Measurements from ENCODE around the gene KRTAP9-3.
A peak's percentile ranks its signal among the peaks of the same experiment; 100 is the strongest.
"Not testable (repeated sequence)": the region's sequence is repeated elsewhere in the genome, so short reads cannot be mapped to it uniquely, and the experiment has no call there.

KRTAP9-3 gene

DNA sequence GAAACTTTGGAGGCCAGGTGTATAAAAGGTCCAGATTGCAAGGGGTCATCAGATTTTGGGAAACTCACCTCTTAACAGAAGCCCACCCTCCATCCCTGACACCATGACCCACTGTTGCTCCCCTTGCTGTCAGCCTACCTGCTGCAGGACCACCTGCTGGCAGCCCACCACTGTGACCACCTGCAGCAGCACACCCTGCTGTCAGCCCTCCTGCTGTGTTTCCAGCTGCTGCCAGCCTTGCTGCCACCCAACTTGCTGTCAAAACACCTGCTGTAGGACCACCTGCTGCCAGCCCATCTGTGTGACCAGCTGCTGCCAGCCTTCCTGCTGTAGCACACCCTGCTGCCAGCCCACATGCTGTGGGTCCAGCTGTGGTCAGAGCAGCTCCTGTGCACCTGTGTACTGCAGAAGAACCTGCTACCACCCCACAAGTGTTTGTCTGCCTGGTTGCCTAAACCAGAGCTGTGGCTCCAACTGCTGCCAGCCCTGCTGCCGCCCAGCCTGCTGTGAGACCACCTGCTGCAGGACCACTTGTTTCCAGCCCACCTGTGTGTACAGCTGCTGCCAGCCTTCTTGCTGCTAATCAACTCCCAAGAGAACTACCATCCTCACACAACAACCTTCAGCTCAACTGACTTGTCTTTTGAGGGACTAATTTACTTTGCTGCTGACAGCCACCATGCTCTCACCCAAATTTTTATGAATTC is at the start of gene KRTAP9-3:
Gene KRTAP9-3 (plus strand): TSS at position 51 of the 707 bp plus-strand sequence. CDS start 53 bp downstream, at position 104.
- DNase-seq = not testable (repeated sequence)

GRCh38 chr17:41184480-41184961 is 47.7 kb upstream of the KRTAP9-3 start, which contains the start of gene KRTAP4-1:
TSS of gene KRTAP4-1 (minus strand) at chr17:41184911. CDS start at chr17:41184854, 57 bp downstream.
- no peak for DNase-seq

- no peak for DNase-seq
Measured at GRCh38 chr17:41185001-41185400, 47.2 kb upstream of the KRTAP9-3 start.

DNA sequence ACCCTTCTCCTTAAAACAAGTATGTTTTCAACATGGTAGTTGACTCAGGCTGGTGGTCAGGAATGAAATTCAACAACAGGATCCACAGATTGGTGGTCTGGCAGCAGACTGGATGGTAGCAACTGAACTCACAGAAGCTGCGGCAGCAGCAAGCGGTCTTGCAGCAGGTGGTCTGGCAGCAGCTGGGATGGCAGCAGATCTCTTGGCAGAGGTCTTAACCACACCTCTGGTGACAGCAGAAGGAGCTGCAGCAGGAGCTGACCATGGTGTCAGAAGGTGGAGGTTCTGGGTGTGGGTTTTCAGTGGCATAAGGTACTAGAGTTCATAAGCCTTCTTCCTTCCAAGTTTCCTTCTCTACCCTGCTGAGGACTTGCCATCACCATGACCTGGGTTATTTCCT is 45.4 kb upstream of the KRTAP9-3 start:
- DNase-seq = no peak

DNA sequence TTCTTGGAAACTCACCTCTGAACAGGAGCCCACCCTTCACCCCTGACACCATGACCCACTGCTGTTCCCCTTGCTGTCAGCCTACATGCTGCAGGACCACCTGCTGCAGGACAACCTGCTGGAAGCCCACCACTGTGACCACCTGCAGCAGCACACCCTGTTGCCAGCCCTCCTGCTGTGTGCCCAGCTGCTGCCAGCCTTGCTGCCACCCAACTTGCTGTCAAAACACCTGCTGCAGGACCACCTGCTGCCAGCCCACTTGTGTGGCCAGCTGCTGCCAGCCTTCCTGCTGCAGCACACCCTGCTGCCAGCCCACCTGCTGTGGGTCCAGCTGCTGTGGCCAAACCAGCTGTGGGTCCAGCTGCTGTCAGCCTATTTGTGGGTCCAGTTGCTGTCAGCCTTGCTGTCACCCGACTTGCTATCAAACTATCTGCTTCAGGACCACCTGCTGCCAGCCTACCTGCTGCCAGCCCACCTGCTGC is 42.4 kb upstream of the KRTAP9-3 start, which contains the start of gene KRTAP9-1:
Gene KRTAP9-1 (plus strand): TSS at position 51 of the 482 bp plus-strand sequence. CDS start 0 bp downstream, at position 51.
- not testable (repeated sequence) for DNase-seq

DNA sequence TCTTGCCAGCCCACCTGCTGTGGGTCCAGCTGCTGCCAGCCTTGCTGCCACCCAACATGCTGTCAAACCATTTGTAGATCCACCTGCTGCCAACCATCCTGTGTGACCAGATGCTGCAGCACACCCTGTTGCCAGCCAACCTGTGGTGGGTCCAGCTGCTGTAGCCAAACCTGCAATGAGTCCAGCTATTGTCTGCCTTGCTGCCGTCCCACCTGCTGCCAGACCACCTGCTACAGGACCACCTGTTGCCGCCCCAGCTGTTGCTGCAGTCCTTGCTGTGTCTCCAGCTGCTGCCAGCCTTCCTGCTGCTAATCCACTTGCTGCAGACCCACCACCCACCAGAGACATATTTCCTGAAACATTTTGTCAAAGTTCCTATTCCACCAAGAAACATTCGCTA is 41.9 kb upstream of the KRTAP9-3 start:
- no peak for DNase-seq

- DNase-seq = no peak
Measured at GRCh38 chr17:41196068-41196467, 36.2 kb upstream of the KRTAP9-3 start.

DNA sequence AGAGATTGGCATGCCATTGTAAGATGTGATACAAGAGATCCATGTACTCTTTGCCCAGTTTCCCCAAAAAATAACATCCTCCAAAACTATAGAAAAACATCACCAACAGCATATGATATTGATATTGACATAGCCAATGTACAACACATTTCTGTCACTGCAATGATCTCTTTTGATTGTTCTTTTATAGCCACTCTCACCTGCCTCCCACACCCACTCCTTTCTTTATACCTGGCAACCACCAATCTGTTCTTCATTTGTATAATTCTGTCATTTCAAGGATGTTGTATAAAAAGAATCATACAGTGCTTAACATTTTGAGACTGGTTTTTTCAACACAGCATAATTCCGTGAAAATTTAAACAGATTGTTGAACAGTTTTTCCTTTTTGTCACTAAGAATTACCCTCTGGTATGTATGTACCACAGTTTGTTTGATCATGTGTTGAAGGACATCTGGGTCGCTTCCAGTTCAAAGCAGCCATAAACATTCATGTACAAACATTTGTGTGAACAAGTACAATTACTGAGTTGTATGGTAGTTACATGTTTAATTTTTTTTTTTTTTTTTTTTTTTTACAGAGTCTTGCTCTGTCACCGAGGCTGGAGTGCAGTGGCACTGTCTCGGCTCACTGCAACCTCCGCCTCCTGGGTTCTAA is 32.7 kb upstream of the KRTAP9-3 start:
- DNase-seq = no peak

DNA sequence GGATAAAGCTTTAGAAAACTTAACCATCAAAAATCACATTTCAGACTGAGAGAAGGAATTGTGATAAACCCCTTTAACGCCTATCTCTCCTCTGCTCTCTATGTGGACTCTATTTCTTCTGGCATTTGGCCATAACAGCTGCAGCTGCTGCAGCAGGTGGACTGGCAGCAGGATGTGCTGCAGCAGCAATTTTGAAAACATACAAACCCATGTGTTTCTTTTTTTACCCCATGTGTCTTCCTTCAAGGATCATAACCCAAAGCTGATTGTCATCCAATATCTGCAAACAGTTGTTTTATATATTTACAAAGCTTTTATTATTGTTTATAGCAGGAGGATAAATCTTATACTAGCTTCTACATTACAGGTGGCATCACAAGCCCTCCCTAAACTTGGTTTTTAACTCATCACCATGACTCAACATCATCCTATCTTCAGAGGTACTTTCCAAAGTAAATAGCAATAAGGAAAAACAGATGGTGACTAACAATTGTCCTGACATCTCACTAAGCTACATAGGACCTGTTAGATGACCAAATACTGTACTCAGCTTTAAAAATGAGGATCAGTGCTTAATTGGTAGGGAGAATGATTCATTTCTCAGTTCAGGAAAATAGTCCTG is 20.3 kb upstream of the KRTAP9-3 start:
- DNase-seq = peak; percentile 9

GRCh38 chr17:41212524-41213169 is 19.6 kb upstream of the KRTAP9-3 start:
- DNase-seq = no peak

DNA sequence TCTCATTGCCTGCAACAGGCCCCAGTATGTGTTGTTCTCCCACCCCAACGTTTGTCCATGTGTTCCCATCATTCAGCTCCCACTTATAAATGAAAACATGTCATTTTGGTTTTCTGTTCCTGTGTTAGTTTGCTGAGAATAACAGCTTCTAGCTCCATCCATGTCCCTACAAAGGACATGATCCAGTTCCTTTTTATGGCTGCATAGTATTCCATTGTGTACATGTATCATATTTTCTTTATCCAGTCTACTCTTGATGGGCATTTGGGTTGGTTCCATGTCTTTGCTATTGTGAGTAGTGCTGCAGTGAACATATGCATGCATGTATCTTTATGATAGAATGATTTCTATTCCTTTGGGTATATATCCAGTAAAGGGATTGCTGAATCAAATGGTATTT is 16.6 kb upstream of the KRTAP9-3 start:
- no peak for DNase-seq

DNA sequence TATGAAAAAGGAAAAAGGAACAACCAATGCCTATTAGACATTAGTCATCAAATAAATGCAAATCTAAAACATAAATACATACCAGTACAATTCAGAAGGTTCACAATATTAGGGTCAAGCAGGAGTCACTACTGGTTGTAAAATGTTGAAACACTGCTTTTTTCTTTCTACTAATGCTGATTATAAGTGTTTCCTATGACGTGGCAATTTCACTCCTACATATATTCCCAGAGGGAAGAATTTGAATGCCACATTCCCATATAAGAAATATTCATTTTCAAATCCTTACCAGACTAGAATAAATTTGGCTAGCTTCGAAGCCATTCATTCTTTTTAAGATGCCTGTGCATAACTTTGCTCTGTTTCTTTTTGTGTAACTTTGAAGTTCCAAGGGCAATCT is 8.4 kb upstream of the KRTAP9-3 start:
- DNase-seq = peak; percentile 3

- DNase-seq = no peak
Measured at GRCh38 chr17:41226051-41226450, 6.2 kb upstream of the KRTAP9-3 start.

DNA sequence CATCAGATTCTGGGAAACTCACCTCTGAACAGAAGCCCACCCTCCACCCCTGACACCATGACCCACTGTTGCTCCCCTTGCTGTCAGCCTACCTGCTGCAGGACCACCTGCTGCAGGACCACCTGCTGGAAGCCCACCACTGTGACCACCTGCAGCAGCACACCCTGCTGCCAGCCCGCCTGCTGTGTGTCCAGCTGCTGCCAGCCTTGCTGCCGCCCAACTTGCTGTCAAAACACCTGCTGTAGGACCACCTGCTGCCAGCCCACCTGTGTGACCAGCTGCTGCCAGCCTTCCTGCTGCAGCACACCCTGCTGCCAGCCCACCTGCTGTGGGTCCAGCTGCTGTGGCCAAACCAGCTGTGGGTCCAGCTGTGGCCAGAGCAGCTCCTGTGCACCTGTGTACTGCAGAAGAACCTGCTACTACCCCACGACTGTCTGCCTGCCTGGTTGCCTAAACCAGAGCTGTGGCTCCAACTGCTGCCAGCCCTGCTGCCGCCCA is 5.6 kb upstream of the KRTAP9-3 start, which contains the start of gene KRTAP9-2:
Gene KRTAP9-2 (plus strand): TSS at position 51 of the 498 bp plus-strand sequence. CDS start 7 bp downstream, at position 58.
- not testable (repeated sequence) for DNase-seq

DNA sequence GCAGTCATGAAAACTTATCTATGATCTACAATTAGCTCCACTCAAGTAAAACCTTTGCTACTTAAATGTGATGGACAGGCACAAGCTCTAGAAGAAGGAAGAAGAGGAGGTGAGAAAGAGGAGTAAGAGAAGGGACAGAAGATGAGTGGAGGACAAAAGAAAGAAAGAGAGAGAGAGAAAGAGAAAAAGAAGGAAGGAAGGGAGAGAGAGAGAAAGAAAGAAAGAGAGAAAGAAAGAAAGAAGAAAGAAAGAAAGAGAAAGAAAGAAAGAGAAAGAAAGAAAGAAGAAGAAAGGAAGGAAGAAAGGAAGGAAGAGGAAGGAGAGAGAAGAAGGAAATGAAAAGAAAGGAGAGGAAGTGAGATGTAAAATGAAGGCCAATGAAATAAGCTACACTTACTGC is 2.2 kb upstream of the KRTAP9-3 start:
- no peak for DNase-seq

DNA sequence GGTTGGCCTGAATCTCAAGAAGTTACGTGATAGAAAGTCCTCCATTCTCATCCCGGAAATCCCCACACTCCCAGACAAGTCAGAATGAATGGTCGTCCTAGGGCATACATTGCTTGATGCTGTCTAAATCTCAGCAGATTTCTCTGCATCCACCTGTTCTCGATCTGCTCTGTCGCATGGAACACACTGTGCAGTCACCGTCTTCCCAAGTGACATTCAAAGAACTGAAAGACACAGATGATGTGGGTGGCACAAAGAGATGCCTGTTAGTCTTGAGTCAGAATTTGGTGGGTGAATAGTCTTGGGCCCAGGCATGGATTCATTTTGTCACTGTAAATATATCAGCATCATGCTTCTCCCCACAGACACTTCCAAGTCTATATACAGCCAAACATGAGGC is 518 bp upstream of the KRTAP9-3 start:
- no peak for DNase-seq

- not testable (repeated sequence) for DNase-seq
Measured at GRCh38 chr17:41237116-41237515, 4.9 kb downstream of the KRTAP9-3 start.

DNA sequence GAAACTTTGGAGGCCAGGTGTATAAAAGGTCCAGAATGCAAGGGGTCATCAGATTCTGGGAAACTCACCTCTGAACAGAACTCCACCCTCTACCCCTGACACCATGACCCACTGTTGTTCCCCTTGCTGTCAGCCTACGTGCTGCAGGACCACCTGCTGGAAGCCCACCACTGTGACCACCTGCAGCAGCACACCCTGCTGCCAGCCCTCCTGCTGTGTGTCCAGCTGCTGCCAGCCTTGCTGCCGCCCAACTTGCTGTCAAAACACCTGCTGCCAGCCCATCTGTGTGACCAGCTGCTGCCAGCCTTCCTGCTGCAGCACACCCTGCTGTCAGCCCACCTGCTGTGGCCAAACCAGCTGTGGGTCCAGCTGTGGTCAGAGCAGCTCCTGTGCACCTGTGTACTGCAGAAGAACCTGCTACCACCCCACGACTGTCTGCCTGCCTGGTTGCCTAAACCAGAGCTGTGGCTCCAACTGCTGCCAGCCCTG is 5.7 kb downstream of the KRTAP9-3 start, which contains the start of gene KRTAP9-8:
Gene KRTAP9-8 (plus strand): TSS at position 51 of the 489 bp plus-strand sequence. CDS start 53 bp downstream, at position 104.
- not testable (repeated sequence) for DNase-seq

DNA sequence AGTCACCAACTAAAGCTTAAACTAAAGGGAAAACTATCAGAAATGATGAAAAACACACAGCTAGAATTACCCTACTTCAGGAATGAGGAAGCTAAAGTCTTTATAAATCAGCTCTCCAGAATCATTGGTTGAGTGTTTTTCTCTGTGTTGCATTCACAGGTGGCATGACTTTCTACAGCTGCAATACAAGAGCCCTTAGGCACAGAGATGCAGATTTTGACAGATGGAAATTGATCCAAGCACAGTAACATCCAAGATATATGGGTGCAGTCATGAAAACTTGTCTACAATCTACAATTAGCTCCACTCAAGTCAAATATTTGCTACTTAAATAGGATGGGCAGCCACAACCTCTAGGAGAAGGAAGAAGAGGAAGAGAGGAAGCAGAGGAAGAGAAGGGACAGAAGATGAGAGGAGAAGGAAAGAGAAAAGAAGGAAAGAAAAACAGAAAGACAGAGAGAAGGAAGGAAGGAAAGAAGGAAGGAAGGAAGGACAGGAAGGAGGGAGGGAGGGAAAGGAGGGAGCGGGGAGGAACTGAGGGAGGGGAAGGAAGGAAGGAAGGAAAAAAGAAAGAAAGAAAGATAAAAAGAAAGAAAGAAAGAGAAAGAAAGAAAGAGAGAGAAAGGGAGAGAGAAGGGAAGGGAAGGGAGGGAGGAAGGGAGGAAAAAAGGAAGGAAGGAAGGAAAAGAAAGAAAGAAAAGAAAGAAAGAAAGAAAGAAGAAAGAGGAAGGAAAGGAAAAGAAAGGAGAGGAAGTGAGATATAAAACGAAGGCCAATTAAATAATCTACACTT is 14.9 kb downstream of the KRTAP9-3 start:
- not testable (repeated sequence) for DNase-seq

- not testable (repeated sequence) for DNase-seq
Measured at GRCh38 chr17:41249637-41250240, 17.5 kb downstream of the KRTAP9-3 start, which contains the start of gene KRTAP9-4. TSS of gene KRTAP9-4 (plus strand) at chr17:41249687. CDS start at chr17:41249721, 34 bp downstream.

- no peak for DNase-seq
Measured at GRCh38 chr17:41251261-41251660, 19.0 kb downstream of the KRTAP9-3 start.

Measured in fibroblast of upper back skin (primary cell).